PC-9 (cell line): ENCODE results near the gene BPIFA2.

Source experiments
- CTCF ChIP-seq: fragments of 200-600 bp; sonication (generic); conservative IDR thresholded peaks from 2 replicates; pipeline ENCODE4 v1.6.1; 2017; ENCODE audit warnings: mixed run types, antibody characterized with exemption, mild to moderate bottlenecking, moderate library complexity
- EZH2 ChIP-seq: fragments of 200-600 bp; sonication (generic); IDR thresholded peaks from 2 replicates; pipeline ENCODE4 v1.8.0; 2017; ENCODE audit warnings: antibody characterized with exemption, low read depth

- TF ChIP-seq CTCF (no peak), EZH2 (no peak)
These were observed 7.2 kb downstream of the BPIFA2 start for GRCh38 chr20:33175123-33175522.
